Heart right ventricle (tissue), 16 donors: ENCODE measurements around the gene KLF16. TPM values are rescaled to one million over a fixed set of nuclear protein-coding genes. Genes with fewer than 3 reads are reported as not detected.
A peak's percentile ranks its signal among the peaks of the same experiment; 100 is the strongest.

Source experiments
- ATAC-seq, 8 donors: fragments of 200-7000 bp; cut with Tn5 transposase; one replicate each; pipeline ENCODE4 v1.9.1; 2020; ENCODE audit warnings: mild to moderate bottlenecking in 8 of 8, moderate library complexity in 8 of 8, moderate number of reproducible peaks in 1 of 8
- DNase-seq, 2 donors: peaks; one replicate each; pipeline ENCODE4 v3.0.0-alpha.2; 2020
- H3K27ac ChIP-seq, 10 donors: fragments of 200-600 bp; sonication (generic) in 2 of 10; one replicate each; pipeline versions ENCODE4 v1.5.0 to v1.8.0; 2020 to 2022; ENCODE audit warnings: mild to moderate bottlenecking in 3 of 10
- H3K27me3 ChIP-seq, 7 donors: fragments of 200-600 bp; one replicate each; pipeline ENCODE4 v1.8.0; 2021 to 2022; ENCODE audit warnings: mild to moderate bottlenecking in 2 of 7
- H3K36me3 ChIP-seq, 9 donors: fragments of 200-600 bp; sonication (generic) in 1 of 9; one replicate each; pipeline versions ENCODE4 v1.5.0 to v1.8.0; 2020 to 2022; ENCODE audit warnings: mild to moderate bottlenecking in 2 of 9
- H3K4me1 ChIP-seq, 9 donors: fragments of 200-600 bp; sonication (generic) in 1 of 9; one replicate each; pipeline versions ENCODE4 v1.5.0 to v1.8.0; 2020 to 2022; ENCODE audit warnings: mild to moderate bottlenecking in 4 of 9
- H3K4me3 ChIP-seq, 10 donors: fragments of 200-600 bp; sonication (generic) in 2 of 10; one replicate each; pipeline versions ENCODE4 v1.5.0 to v1.8.0; 2020 to 2022; ENCODE audit warnings: mild to moderate bottlenecking in 7 of 10, moderate library complexity in 2 of 10
- H3K9me3 ChIP-seq, 11 donors: fragments of 200-600 bp in 10 of 11; sonication (generic) in 2 of 11; one replicate each; pipeline versions ENCODE4 v1.5.0 to v1.8.0; 2013 to 2022; ENCODE audit warnings: mild to moderate bottlenecking in 2 of 11, control low read depth in 1 of 11, moderate library complexity in 1 of 11
- WGBS, 2 donors: extraction: QIAGEN DNeasy Blood & Tissue Kit; methylation state at CpG; one replicate each; pipeline ENCODE4 v1.1.7; 2013; ENCODE audit warnings: inconsistent platforms in 1 of 2; 5-methylcytosine and 5-hydroxymethylcytosine counted together
- intact Hi-C, 10 donors: fragments of 100-400 bp; cut with DNase I; formaldehyde crosslinking; loops; one replicate each; pipeline versions ENCODE4 v1.11.1 to v1.14.2; 2022
- polyA plus RNA-seq, 2 donors: library from polyadenylated mRNA; stranded (reverse); fragments of 200-250 nt; gene quantifications; one replicate each; pipeline ENCODE4 v1.2.3, GENCODE V29; 2013
- total RNA-seq, 10 donors: library from RNA; stranded (reverse); fragmentation: NEBNext Ultra II Directional in 3 of 10; extraction: Animal tissue kit (Norgen Biotek cat#: 25700) in 3 of 10; gene quantifications; one replicate each; pipeline versions ENCODE4 v1.2.1 to v1.2.4, GENCODE V29; 2021 to 2023
- TF ChIP-seq, protein P1 (sequence below), 9 donors: fragments of 200-600 bp; sonication (generic) in 2 of 9; IDR thresholded peaks; one replicate each; pipeline versions ENCODE4 v1.5.0 to v1.8.0; 2021 to 2022; ENCODE audit warnings: antibody characterized with exemption in 9 of 9, mild to moderate bottlenecking in 5 of 9, moderate library complexity in 1 of 9
- donor health status: Arrhythmogenic right ventricular cardiomyopathy.
- donor health status: ischemic (EF 13 %, LVEDD 7.1; RV severe dilation, severe dysfunction).
- donor health status: healthy with polysubstance abuse.
- donor health status: DM: no; HTN: yes; CAD: no.
- donor health status: DM: no; HTN: no; CAD: no.
- donor health status: ischemic (EF 25% LVEDD 6.9; RV normal size, moderate dysfunction).
- donor health status: ischemic (EF 25% LVEDD 5.7; RV mildly dilated, moderate dysfunction).
- donor health status: healthy.
- donor health status: DM: yes; HTN: yes; CAD: no.
- donor health status: Ischemic cardiomyopathy.
- donor health status: ischemic (EF 35%, LVEDD 5.7; RV mildly dilated, moderate dysfunction).
- donor health status: nonischemic (EF 11% LVEDD 7.7; RV severe dilation, severe dysfunction).
- donor health status: DM: yes; HTN: yes; CAD: no.
- donor health status: PGD.
- donor health status: ischemic (EF 29% LVEDD 5.4; RV normal size, mild dysfunction).
- donor health status: nonischemic (EF 23%, LVEDD 6.1; RV moderate dilation, normal function).

Gene KLF16
- total and polyA plus RNA-seq, 12 donors: 4.0 to 13.4 (median 7.6) TPM

DNA sequence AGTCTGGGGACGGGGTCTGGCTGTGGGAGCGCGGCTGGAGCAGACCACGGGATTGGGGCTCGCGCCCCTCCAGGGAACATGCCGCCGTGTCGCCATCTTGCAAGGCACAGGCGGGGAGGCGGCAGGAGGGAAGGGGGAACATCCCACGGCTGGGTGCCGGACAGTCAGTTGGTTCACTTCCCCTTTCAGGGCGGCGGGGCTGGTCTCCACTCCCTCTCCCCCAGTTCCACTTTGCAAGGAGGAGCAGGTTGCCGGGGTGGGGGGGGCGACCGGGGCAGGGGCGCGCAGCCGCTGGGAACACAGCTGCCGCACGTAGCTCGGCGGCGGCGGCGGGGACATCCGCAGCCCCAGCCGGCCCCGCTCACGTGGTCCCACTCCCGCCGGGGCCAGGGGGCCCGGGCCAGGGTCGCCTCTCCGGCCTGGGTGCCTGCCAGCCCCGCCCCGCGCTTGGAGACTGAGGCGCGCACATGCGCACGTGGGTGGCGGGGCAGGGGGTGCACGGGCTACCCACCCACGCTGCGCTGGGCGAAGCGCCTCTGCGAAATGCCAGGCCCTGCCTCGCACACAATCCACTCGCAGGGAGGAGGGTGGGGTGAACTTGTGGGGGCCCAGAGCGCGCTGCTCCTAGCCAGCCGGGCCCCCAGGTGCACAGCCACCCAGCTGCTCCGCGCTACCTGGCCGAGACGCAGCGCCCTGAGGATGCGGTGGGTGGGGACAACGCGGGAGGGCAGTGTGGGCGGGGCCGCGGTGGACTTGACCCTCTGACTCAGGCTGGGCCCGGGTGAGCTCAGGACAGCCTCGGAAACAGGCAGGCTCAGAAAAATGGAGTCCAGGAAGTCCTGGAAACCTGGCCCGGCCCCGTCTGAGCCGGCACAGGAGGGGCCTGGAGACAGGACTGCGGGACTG is 6.4 kb downstream of the KLF16 start:
- DNase-seq (peak; percentile 80 to 89), ATAC-seq (peak; percentile 24 to 60 (median 48))
- Histone ChIP-seq H3K4me3 (peak overlapping the region; percentile 33 to 67 (median 58)), H3K27me3 (no peaks in the 10 kb centered on the region), H3K36me3 (peaks cover 0 to 6% (median 0%) of the 10 kb centered on the region in 9 donors), H3K27ac (peak overlapping the region; percentile 70 to 97 (median 94)), H3K4me1 (peaks cover 34 to 98% (median 84%) of the 10 kb centered on the region in 9 donors), H3K9me3 (no peaks in the 10 kb centered on the region)
- intact Hi-C loops: no loop called here
- TF ChIP-seq, protein P1, sequence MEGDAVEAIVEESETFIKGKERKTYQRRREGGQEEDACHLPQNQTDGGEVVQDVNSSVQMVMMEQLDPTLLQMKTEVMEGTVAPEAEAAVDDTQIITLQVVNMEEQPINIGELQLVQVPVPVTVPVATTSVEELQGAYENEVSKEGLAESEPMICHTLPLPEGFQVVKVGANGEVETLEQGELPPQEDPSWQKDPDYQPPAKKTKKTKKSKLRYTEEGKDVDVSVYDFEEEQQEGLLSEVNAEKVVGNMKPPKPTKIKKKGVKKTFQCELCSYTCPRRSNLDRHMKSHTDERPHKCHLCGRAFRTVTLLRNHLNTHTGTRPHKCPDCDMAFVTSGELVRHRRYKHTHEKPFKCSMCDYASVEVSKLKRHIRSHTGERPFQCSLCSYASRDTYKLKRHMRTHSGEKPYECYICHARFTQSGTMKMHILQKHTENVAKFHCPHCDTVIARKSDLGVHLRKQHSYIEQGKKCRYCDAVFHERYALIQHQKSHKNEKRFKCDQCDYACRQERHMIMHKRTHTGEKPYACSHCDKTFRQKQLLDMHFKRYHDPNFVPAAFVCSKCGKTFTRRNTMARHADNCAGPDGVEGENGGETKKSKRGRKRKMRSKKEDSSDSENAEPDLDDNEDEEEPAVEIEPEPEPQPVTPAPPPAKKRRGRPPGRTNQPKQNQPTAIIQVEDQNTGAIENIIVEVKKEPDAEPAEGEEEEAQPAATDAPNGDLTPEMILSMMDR (IDR thresholded peaks at IDR 0.05): no peak
- WGBS, 2 donors: 3 to 4% methylated on average over 67 to 72 of the region's 73 CpGs

- peak overlapping the region in 9 of 10 donors; percentile 44 to 67 (median 59) for H3K4me3 ChIP-seq
- intact Hi-C loops: no loop called here
- H3K27ac ChIP-seq: peak overlapping the region; percentile 70 to 97 (median 94)
- no peak for DNase-seq
- peaks cover 31 to 96% (median 79%) of the 10 kb centered on the region in 9 donors for H3K4me1 ChIP-seq
- H3K36me3 ChIP-seq: peaks cover 0 to 6% (median 0%) of the 10 kb centered on the region in 9 donors
- ATAC-seq: no peak
- H3K9me3 ChIP-seq: no peaks in the 10 kb centered on the region
- H3K27me3 ChIP-seq: no peaks in the 10 kb centered on the region
- TF ChIP-seq, protein P1 (IDR thresholded peaks at IDR 0.05): no peak
- 32 to 48% methylated on average over 6 of the region's 6 CpGs for WGBS, 2 donors
Measured at GRCh38 chr19:1856345-1856697, 7.1 kb downstream of the KLF16 start.

GRCh38 chr19:1855828-1856255 is 7.5 kb downstream of the KLF16 start:
- WGBS, 2 donors: 28 to 41% methylated on average over 13 of the region's 13 CpGs
- intact Hi-C loops: no loop called here
- H3K27me3 ChIP-seq: no peaks in the 10 kb centered on the region
- peak overlapping the region; percentile 70 to 97 (median 94) for H3K27ac ChIP-seq
- ATAC-seq (peak in 4 of 8 donors; percentile 0 to 4 (median 1)), DNase-seq (no peak)
- TF ChIP-seq, protein P1 (IDR thresholded peaks at IDR 0.05): no peak
- H3K36me3 ChIP-seq: peaks cover 0 to 6% (median 0%) of the 10 kb centered on the region in 9 donors
- peaks cover 31 to 91% (median 74%) of the 10 kb centered on the region in 9 donors for H3K4me1 ChIP-seq
- H3K4me3 ChIP-seq: peak overlapping the region in 9 of 10 donors; percentile 44 to 67 (median 59)
- no peaks in the 10 kb centered on the region for H3K9me3 ChIP-seq

- H3K4me3 ChIP-seq: peak overlapping the region in 9 of 10 donors; percentile 44 to 67 (median 59)
- H3K27me3 ChIP-seq: no peaks in the 10 kb centered on the region
- H3K9me3 ChIP-seq: no peaks in the 10 kb centered on the region
- DNase-seq (peak; percentile 92 to 95), ATAC-seq (peak; percentile 79 to 89 (median 84))
- H3K4me1 ChIP-seq: peaks cover 26 to 85% (median 68%) of the 10 kb centered on the region in 9 donors
- peaks cover 0 to 6% (median 0%) of the 10 kb centered on the region in 9 donors for H3K36me3 ChIP-seq
- 17 to 20% methylated on average over 30 to 32 of the region's 33 CpGs for WGBS, 2 donors
- peak overlapping the region; percentile 70 to 97 (median 94) for H3K27ac ChIP-seq
- intact Hi-C loops: no loop called here
- TF ChIP-seq, protein P1 (IDR thresholded peaks at IDR 0.05): peak in 1 of 9 donors; percentile 21
Measured at GRCh38 chr19:1855040-1855827, 8.1 kb downstream of the KLF16 start.
